Thyroid gland (tissue), 4 donors: ENCODE measurements around the gene TRIOBP.

Experiments used
- CTCF ChIP-seq, 6 experiments: fragments of 200-600 bp in 3 of 6; fragments of 450-650 bp in 3 of 6; sonication (generic) in 3 of 6; IDR thresholded peaks; one replicate each; pipeline ENCODE4 v1.5.1; 2016 to 2019; ENCODE audit warnings: antibody characterized with exemption in 6 of 6, mild to moderate bottlenecking in 2 of 6, inconsistent platforms in 1 of 6, moderate library complexity in 1 of 6
- POLR2A ChIP-seq, 2 donors: fragments of 450-650 bp; IDR thresholded peaks; one replicate each; pipeline ENCODE4 v1.6.1; 2017; ENCODE audit warnings: antibody characterized with exemption in 2 of 2, mild to moderate bottlenecking in 2 of 2, moderate library complexity in 1 of 2

DNA sequence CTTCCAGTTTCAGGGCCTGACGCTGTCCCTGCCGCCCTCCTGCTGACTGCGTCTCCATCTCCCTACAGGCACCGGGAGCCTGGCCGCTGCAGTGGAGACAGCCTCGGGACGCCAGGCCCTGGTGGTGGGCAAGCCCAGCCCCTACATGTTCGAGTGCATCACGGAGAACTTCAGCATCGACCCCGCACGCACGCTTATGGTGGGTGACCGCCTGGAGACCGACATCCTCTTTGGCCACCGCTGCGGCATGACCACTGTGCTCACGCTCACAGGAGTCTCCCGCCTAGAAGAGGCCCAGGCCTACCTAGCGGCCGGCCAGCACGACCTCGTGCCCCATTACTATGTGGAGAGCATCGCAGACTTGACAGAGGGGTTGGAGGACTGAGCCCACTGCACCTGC is 31.4 kb upstream of the TRIOBP start:
- TF ChIP-seq POLR2A (IDR thresholded peaks at IDR 0.05) (no peak), CTCF (IDR thresholded peaks at IDR 0.05) (no peak)
